IPS DF 4.7 (cell line): ENCODE measurements around the gene PLK5.
"Not testable (repeated sequence)": the region's sequence is repeated elsewhere in the genome, so short reads cannot be mapped to it uniquely, and the experiment has no call there.

Experiments used
- DNase-seq: peaks from one replicate; pipeline ENCODE4 v3.0.0-alpha.2; 2013; ENCODE audit warnings: low spot score; ENCODE audit errors: extremely low read depth

PLK5 gene, protein sequence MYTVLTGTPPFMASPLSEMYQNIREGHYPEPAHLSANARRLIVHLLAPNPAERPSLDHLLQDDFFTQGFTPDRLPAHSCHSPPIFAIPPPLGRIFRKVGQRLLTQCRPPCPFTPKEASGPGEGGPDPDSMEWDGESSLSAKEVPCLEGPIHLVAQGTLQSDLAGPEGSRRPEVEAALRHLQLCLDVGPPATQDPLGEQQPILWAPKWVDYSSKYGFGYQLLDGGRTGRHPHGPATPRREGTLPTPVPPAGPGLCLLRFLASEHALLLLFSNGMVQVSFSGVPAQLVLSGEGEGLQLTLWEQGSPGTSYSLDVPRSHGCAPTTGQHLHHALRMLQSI

DNA sequence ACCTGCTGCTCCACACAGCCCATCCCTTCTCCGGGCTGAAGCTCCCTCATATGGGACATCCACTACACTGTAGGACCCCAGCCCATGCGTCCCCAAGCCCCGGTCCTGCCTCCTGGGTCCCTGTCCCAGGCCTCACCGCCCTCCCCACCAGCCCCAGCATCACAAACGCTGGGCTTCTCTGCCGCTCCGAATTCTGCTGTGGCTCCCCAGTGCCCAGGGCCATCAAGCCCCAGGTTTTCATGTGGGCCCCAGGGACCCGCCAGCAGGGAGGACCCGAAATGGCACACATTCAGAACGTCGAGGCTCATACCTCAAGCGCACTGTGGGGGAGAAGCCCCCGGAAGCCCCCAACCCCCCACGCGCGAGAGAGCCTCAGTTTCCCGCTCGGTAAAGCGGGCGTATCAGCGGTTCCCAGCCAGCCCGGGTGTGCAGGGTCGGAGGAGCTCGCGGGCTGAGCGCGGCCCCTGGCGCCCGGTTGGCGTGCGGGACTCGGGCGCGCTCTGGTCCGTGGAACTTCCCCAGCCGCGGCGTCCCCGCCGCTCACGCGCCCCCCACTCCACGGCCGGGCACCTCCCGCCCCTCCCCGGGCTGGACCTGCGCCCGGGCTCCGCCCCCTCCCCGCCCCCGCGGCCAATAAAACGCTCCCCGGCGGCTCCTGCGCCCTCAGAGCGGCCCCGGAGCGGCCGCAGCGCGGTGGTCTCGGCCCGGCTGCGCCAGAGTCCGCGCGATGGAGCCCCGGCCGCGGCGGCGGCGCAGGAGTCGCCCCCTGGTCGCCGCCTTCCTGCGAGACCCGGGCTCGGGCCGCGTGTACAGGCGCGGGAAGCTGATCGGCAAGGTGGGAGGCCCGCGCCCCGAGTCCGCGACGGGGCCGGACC is at the start of gene PLK5:
Gene PLK5 (plus strand): TSS at position 666 of the 875 bp plus-strand sequence. CDS start 2,920 bp downstream, outside the sequence.
- DNase-seq = no peak

DNA sequence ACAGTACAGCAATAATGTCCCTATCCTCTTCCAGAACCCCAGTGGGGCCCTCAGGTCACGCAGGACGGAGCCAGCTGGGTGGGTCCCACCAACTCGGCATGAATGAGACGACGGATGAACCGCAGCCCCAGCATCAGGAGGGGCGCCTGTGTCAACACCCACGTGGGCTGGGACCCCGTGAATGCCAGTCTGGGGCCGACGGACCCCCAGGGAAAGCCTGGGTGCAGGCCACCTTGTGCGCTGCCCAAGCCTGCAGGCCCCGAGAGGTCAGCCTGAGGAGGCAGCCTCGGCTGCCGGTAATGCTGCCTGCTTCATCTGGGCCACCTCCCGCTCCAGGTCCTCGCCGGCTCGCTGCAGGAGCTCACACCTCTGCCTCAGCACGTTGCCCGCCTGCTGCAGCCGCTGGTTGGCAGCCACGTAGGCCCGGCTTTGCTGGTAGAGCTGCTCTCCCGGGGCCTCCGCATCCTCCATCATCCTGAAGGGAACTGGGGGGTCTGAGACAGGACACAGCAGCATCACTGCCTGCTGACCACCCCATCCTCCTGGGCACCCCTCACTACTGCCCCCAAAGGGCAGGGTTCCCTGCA is 49.0 kb upstream of the PLK5 start:
- no peak for DNase-seq

DNA sequence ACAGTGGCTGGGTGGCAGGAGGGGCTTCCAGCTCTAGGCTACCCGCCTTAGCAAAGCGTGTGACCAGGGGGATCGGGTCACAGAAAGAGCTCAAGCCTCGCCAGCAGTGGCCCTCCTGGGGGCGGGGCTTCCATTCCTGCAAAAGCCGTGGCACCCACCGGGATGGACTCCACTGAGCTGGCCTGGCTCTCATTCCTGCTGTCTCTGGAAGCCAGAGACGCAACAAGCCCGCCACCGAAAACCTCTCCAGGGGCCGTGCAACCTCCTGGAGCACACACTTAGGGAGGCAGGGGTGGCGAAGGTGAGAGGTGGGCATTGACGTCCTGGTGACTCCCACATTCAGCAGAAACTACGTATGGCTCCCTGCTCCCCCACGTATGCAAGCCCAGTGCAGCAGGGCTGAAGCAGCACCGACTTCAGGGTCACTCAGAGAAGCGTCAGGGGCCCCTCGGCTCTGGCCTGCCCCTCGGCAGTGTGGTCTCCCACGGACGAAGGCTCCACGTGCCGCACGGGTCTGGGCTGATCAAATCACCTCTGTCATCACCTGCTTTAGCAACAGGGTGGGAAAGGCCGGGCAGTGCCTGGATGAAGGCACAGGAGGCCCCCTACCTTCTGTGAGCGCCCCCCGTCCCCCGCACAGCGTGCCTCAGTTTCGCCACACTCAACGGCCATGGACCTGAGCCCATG is 48.0 kb upstream of the PLK5 start:
- DNase-seq = no peak

DNA sequence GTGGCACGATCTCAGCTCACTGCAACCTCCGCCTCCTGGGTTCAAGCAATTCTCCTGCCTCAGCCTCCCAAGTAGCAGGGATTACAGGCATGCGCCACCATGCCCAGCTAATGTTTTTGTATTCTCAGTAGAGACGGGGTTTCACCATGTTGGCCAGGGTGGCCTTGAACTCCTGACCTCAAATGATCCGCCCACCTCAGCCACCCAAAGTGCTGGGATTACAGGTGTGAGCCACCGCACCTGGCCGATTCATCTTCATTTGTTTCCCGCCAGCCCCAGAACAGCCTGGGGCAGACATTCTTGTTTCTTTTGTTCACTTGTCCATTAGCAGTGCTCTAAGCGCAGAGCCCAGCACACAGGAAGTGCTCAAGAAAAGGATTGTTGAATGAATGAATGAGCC is 46.8 kb upstream of the PLK5 start:
- DNase-seq = not testable (repeated sequence)

DNA sequence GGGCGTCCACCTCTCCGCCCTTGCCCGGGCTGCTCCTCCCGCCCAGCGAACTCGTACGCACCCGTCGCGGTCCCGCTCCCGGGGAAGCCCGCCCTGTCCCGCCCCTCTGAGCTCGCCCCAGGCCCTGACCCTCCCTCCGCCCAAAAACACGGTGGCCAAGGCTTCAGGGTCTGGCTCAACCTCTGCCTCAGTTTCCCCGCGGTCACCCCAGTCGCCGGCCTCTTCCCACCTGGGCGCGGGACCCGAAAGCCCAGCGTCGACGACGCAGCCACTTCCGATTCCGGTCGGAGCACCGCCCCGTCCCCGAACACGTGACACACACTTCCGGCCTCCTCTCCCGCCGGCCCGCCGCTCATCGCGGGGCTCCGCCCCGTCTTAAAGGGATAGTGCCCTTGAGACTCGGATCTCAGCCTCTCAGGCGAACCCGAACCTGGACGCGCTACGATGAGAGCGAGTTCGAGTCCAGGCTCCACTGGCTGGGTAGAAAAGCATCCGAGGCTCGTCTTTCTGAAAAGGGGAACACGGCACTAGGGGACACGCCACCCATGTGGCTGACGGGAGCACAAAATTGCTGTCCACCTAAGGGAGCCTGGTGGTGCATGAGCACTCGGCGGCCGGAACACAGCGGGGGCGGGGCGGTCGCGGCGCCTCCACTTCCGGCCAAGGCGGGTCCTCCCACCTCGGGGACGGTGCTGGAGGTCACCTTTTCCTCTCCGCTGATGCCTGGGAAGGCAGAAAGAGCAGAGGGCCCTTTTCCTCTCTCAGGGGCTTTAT is 44.8 kb upstream of the PLK5 start, which contains the start of gene C19orf25:
Gene C19orf25 (minus strand): TSS at position 282 of the 774 bp plus-strand sequence. CDS start 312 bp downstream, outside the sequence.
- no peak for DNase-seq

DNA sequence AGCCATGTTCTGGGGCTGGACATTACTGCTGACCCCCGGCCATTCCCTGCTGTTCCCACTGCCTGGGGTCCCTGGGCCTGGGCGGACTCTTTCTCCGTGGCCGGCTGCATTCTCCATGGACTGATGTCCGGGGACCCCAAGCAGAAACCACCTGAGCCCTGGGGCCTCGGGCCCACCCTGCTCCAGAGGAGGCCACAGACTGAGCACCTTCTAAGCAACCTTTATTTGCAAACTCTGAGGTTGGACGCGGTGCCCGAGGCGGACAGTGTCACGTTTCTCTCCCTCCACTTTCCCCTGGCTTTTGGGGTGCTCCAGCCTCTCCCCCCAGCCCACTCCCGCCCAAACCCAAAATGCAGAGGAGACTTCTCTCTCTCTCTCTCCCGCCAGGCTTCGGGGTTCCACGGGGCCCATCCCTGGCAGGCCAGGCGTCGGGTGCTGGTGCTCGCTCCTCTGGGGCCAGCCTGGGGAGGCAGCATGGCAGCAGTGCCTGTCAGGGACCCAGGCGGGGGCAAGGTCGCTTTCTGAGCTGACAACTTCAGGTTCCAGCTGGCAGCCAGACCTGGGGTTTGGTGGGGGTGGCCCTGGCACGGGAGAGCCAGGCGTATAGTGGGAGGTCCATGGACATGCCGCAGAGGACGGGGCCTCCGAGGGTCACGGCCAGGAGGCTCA is 42.5 kb upstream of the PLK5 start:
- no peak for DNase-seq

DNA sequence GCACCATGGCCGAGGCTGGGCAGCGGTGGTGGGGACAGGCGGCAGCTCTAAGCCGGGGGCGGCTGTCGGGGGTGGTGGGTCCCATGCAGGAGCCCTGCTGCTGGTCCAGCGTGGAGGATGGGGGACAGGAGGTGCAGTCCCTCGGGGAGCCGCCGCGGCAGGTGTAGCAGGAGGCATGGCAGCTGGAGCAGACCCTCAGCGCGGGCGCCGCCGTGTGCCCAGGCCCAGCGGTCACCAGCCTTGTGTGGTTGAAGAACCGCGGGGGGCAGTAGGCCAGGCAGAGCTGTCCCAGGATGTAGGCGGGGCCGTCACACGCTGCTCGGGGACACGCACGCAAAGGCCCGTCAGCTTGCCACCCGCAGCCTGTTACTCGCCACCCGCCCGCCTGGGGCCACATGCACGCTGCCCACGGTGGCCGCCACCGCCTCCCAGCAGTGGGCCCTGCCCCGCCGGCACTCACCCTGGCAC is 42.0 kb upstream of the PLK5 start:
- DNase-seq = no peak

DNA sequence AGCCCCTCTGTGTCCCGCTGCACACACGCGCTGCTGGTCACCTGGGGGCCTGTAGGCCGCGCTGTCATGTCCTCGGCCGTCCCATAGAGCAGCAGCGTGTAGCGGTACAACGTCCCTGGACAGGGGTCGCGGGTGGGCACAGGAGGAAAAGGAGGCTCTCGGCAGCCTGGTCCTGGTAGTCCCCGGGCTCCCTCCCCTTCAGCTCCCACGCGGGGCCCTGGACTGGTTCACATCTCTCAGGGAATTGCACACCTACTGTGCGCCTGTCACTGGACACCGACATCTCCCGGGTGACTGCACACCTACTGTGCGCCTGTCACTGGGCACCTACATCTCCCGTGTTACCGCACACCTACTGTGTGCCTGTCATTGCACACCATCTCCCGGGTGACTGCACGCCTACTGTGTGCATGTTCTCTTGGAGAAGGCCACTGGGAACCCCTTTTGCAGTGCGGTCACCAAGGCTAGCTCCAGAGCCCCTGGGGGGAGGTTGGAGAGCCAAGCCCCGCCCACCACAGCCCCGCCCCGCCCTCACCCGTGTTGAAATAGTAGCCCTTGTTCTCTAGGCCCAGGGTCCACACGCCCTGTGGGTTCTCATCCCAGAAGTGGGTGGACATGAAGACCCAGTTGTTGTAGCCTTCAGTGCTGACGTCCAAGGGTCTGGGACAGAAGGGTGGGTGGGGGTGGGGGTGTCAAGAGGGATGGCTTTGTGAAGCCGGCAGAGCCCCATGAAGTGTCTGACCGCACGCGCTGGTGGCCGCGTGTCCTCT is 41.3 kb upstream of the PLK5 start:
- DNase-seq = no peak

DNA sequence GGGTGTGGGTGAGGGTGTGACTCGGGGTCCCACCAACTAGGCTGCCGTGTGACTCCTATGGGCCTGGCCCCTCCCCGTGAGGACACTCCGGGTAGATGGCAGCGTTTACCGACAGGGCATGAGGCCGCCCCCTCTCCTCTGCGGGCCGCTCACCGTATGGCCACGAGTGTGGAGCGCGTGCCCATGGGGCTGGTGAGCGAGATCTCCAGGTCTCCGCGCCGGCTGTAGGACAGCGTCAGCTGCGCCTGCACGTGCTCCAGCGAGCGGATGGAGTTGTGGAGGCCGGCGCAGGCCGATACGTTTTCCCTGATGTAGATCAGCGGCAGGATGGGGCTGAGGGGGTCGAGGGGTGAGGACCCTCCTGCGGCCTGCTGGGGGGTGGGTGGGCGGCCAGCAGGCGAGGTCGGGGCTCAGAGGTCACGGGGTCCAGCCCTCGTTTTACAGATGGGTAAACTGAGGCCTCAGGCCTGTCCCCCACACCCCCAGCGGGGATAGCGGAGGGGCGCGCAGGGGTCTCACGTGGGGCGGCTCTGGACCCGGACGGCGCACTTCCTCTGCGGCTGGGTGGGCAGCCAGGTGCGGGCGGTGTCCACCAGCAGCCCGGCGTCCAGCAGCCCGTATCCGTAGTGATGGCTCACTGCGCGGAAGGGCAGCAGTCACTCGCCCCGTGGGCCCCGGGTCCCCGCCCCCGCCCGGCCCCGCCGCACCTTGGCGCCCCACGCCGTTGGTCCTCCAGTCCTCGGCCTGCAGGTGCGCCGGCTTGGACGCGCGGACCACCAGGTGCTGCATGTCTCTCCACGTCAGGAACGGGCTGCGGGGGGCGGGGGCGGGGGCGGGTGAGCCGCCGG is 40.5 kb upstream of the PLK5 start:
- DNase-seq = no peak

DNA sequence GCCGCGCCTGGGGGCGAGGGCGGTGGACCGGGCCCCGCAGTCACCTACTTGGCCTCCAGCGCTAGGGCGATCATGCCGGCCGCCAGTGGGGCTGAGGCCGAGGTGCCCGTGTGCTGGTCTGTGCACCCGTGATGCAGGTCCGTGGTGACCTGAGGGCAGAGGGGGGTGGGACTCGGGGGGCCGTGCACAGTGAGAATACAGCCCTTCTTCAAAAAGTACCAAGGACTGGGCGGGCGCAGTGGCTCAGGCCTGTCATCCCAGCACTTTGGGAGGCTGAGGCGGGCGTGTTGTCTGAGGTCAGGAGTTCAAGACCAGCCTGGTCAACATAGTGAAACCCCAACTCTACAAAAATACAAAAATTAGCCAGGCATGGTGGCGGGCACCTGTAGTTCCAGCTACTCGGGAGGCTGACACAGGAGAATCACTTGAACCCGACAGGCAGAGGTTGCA is 39.9 kb upstream of the PLK5 start:
- DNase-seq = no peak

DNA sequence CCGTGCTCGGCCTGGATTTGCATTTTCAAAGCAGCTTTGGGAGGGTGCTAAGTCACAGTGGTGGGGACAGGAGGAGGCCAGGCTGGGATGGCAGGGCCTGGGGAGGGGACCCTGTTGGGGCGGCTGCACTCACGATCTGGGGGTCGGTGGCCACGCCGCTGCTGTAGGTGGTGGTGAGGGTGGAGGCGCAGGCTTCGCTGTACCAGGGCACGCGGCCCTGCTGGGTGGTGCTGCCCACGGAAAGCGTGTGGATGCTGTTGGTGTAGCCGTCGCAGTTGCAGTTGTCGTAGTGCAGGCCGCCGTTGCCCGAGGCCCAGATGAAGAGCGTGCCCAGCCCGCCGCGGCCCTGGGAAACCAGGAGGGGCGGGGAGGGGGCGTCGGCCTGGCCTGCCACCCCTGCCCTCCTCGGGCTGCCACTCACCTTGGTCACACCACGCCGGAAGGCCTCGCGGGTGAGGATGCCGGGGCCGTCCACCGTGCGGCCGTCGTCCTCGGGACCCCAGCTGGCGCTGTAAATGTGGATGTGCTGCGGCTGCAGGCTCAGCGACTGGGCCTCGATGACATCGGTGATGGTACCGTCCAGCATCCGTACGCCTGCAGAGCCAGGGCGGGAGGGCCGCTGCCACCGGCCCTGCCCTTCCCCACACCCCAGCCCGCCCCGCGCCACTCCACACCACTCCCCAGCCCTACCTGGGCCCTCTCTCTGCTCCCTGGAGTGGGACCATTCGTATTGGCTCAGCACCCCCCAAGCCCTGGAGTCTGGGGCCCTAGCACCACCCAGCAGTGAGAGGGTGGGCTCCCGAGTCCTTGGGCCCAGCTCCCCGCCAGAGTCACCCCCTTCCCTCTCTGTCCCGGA is 36.9 kb upstream of the PLK5 start:
- no peak for DNase-seq

DNA sequence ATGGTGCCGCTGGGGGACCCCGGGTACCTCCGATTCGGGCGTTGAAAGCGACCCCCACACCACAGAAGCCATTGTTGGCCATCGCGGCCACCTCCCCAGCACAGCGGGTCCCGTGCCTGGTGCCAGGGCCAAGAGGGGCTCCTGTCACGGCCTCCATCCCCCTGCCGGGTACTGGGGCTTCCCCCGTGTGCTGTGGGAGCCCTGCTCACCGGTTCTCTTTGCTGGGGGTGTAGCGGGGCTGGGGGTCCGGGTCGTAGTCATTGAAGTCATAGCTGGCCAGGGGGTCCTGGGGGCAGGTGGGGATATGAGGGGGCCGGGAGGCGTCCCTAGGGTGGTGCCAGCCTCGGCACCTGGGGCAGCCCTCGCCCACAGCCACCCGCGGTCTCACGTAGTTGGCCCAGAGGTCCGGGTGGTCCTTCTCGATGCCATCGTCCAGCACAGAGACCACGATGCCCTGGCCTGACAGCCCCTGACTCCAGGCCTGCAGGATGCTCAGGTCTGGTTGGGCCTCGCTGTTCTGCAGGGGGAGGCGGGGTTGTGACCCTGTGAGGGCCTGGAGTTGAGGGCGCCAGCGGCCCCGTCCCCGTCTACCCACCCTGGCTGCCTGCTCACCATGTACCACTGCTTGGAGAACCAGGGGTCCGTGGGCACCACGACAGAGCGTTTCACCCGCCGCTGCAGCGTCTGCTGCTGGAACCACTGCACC is 36.1 kb upstream of the PLK5 start:
- DNase-seq = no peak

DNA sequence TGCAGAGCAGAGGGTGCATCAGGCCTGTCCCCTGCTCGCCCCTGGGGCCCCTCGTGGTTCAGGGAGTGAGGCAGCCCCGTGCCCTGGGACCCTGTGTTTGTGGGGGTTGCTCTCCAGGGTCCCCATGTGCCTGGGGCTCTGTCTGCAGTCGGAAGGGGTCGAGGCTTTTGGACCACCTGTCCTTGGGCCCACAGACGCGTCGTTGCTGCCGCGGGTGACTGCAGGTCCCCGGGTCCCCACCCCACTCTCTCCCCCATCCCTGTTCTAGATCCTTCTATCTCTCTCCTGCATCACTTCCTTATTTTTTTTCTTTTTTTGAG is 35.6 kb upstream of the PLK5 start:
- no peak for DNase-seq

DNA sequence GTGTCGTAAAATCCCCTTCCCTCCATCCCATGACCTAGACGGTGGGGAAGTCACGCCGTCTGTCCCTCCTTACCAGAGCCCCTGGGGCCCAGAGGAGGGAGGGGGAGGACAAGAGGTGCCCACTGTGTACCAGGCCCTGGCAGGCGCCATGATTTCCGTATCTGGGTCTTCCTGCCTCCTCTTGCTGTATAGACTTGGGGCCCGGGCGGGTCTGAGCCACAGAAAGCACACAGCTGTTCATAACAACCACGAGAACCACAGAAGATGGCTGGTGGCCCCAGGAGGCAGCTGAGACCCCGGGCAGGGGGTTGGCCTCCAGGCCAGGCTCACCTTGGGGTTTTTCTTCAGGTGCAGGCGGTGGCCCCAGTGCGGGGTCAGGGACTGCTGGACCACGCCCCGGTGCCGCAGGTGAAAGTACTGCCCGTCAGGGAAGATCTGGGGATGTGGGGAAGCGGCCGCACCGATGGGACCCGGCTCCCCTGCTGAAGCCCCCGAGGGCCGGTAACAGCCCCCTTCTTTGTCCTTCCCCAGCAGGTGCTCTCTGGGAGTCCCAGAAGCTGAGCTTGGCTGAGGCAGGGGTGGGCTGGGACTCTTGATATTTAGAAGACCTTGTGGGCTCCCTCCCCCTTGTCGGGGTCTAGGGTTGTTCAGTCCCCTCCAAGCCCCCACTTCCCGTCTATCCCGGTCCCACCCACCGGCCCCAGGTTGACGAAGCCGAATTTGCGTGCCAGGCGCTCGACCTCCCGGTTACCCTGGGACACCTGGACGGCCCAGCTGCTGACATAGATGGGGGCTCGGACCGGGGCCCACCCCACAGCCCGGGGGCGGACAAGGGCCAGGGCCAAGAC is 34.2 kb upstream of the PLK5 start:
- no peak for DNase-seq

DNA sequence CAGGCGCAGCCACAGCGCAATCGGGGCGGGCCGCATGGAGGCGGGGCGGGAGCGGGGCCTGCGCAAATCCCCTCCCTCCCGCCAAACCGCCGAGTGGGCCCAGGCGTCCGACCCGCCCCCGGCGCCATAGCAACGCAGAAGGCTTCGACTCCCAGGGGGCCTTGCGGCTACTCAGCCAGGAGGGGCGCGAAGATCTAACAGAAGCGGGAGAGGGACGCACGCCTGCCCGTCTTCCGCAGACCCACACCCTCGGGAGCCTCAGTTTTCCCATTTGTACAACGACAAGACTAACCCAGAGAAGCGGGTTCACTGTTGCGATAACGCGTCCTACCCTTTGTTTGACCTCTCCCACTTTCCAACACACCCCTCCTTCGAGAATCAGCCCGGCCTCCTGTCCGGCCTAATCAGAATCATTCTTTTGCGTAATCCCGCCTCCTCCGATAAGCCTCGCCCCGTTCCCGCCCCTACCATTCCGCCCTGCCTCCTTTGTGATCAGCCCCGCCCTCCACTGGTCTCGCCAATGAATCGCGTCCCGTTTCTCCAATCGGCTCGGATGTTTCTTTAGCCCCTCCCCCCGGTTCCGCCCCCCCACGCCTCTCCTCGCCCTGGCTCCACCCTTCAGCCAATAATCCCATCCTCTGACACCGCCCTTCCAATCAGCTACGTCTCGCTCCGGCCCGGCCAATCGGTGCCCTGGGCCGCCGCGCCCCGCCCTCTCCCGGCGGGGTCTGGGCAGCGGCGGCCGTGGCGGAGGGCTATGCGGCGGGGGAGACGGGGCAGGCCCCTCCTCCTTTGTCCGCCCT is 33.4 kb upstream of the PLK5 start, which contains the start of gene PCSK4:
Gene PCSK4 (minus strand): TSS at position 40 of the 803 bp plus-strand sequence. CDS start 4 bp downstream, at position 36.
- DNase-seq = peak; percentile 64
